Measurements from ENCODE around the gene PDZD8. TPM values are rescaled to one million over a fixed set of nuclear protein-coding genes. Genes with fewer than 3 reads are reported as not detected.

Gene PDZD8
- total and polyA plus RNA-seq, 9 donors = 8.0 to 49.6 (median 35.6) TPM

- Histone ChIP-seq H3K4me1 (ENCODE audit: insufficient read depth) (peaks cover 15% of the 10 kb centered on the region), H3K4me3 (no peak overlapping the region), H3K36me3 (no peaks in the 10 kb centered on the region), H3K27me3 (no peaks in the 10 kb centered on the region), H3K27ac (peak overlapping the region in 1 of 2 donors; percentile 65), H3K9me3 (no peaks in the 10 kb centered on the region)
- intact Hi-C loops (cut with DNase I) = no loop called here
- TF ChIP-seq CTCF (IDR thresholded peaks at IDR 0.05) (no peak), EP300 (IDR thresholded peaks at IDR 0.05) (no peak), POLR2A (IDR thresholded peaks at IDR 0.05) (no peak)
- 63 to 82% (median 78%) methylated on average over 3 of the region's 3 CpGs for WGBS, 3 donors
- DNase-seq = no peak
Observed at GRCh38 chr10:117261501-117261900, 113.7 kb downstream of the PDZD8 start.

DNA sequence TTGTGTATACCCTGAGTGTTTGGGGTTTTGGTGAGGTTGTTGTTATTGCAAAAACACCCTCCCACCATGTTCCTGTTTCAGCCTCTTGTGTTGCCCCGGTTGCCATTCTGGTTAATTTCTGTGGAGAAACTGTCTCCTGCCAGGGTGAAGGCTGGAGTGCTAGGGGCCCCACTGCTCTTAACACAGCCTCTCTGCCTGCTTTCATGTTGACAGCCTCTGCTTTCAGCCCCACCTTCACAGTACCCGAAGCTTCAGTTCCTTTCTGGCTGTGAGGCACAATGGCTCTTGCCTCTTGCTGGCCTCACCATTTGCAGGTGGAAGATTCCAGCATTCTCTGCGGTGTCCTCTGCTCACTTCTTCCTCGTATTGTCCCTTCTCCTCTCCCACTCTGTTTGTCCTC lies 115.2 kb downstream of the PDZD8 start:
- intact Hi-C loops (cut with DNase I) = no loop called here
- DNase-seq = no peak
- H3K36me3 ChIP-seq = no peaks in the 10 kb centered on the region
- WGBS, 3 donors = 17 to 38% (median 22%) methylated on average over 4 of the region's 4 CpGs
- TF ChIP-seq CTCF (IDR thresholded peaks at IDR 0.05) = no peak
- no peak for TF ChIP-seq EP300 (IDR thresholded peaks at IDR 0.05)
- no peak for TF ChIP-seq POLR2A (IDR thresholded peaks at IDR 0.05)
- H3K27me3 ChIP-seq = no peaks in the 10 kb centered on the region
- peak overlapping the region in 1 of 2 donors; percentile 65 for H3K27ac ChIP-seq
- no peaks in the 10 kb centered on the region for H3K9me3 ChIP-seq
- peaks cover 17% of the 10 kb centered on the region for H3K4me1 ChIP-seq (ENCODE audit: insufficient read depth)
- H3K4me3 ChIP-seq = no peak overlapping the region

GRCh38 chr10:117259279-117259678 lies 116.0 kb downstream of the PDZD8 start:
- Histone ChIP-seq H3K4me3 (no peak overlapping the region), H3K4me1 (ENCODE audit: insufficient read depth) (peaks cover 19% of the 10 kb centered on the region), H3K9me3 (no peaks in the 10 kb centered on the region), H3K27me3 (no peaks in the 10 kb centered on the region), H3K27ac (no peak overlapping the region), H3K36me3 (no peaks in the 10 kb centered on the region)
- TF ChIP-seq EP300 (IDR thresholded peaks at IDR 0.05) (no peak), CTCF (IDR thresholded peaks at IDR 0.05) (no peak), POLR2A (IDR thresholded peaks at IDR 0.05) (no peak)
- WGBS, 3 donors = 37 to 51% (median 43%) methylated on average over 3 of the region's 3 CpGs
- no peak for DNase-seq
- intact Hi-C loops (cut with DNase I) = no loop called here

DNA sequence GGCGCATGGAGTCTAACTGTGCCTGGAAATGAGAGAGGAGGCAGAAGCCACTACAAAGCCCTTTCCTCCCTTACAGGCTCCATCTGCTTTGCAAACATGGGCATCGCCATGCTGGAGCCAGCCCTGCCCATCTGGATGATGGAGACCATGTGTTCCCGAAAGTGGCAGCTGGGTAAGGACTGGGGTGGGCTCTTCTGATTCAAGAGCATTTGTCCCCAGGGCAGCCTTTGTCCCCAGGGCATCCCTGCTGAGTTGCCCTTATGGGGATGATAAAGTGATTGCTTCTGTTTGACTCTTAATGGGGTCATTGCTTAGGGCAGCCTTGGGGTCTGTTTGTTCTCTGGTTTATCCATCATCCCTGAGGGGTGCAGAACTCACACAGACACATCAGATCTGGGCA lies 117.5 kb downstream of the PDZD8 start:
- Histone ChIP-seq H3K4me3 (no peak overlapping the region), H3K27me3 (no peaks in the 10 kb centered on the region), H3K9me3 (no peaks in the 10 kb centered on the region), H3K4me1 (ENCODE audit: insufficient read depth) (peaks cover 15% of the 10 kb centered on the region), H3K27ac (no peak overlapping the region), H3K36me3 (no peaks in the 10 kb centered on the region)
- DNase-seq = no peak
- no peak for TF ChIP-seq EP300 (IDR thresholded peaks at IDR 0.05)
- intact Hi-C loops (cut with DNase I) = no loop called here
- WGBS, 3 donors = 95 to 96% (median 95%) methylated on average over 3 of the region's 3 CpGs

DNA sequence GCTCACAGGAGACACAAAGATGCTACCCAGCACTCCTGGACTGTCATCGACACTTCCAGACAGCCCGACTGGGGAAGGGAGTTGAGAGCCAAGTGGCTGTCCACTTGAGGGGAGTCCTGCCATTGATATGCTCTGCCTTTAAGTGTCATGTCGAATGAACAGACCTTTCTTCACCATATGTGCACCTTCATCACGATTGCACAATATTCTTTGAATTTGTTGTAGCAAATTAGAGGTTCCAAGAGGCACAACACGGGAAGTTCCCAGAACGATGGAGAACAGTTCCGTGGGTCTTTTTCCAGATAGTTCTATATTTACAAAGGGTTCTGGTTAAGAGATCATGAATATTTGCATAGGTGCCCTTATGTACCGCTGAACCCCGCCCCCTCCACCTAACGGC lies 118.3 kb downstream of the PDZD8 start:
- DNase-seq = no peak
- WGBS, 3 donors = 84 to 92% (median 91%) methylated on average over 10 of the region's 10 CpGs
- Histone ChIP-seq H3K27ac (no peak overlapping the region), H3K36me3 (no peaks in the 10 kb centered on the region), H3K27me3 (no peaks in the 10 kb centered on the region), H3K4me1 (ENCODE audit: insufficient read depth) (peaks cover 13% of the 10 kb centered on the region), H3K4me3 (no peak overlapping the region), H3K9me3 (no peaks in the 10 kb centered on the region)
- intact Hi-C loops (cut with DNase I) = no loop called here
- TF ChIP-seq CTCF (IDR thresholded peaks at IDR 0.05) (no peak), POLR2A (IDR thresholded peaks at IDR 0.05) (no peak), EP300 (IDR thresholded peaks at IDR 0.05) (no peak)
